ENCODE measurements around the gene AQP9. TPM values are rescaled to one million over a fixed set of nuclear protein-coding genes. Genes with fewer than 3 reads are reported as not detected.
"Not testable (repeated sequence)": the region's sequence is repeated elsewhere in the genome, so short reads cannot be mapped to it uniquely, and the experiment has no call there.

AQP9 gene
- total RNA-seq, 6 donors from 2014 or later = 11.5 to 67.1 (median 25.5) TPM

GRCh38 chr15:58185439-58185838 lies 47.3 kb downstream of the AQP9 start:
- DNase-seq = no peak
- TF ChIP-seq POLR2AphosphoS5 (IDR thresholded peaks at IDR 0.05) (no peak), EP300 (IDR thresholded peaks at IDR 0.05) (no peak), POLR2A (IDR thresholded peaks at IDR 0.05) (no peak), CTCF (IDR thresholded peaks at IDR 0.05) (no peak)

DNA sequence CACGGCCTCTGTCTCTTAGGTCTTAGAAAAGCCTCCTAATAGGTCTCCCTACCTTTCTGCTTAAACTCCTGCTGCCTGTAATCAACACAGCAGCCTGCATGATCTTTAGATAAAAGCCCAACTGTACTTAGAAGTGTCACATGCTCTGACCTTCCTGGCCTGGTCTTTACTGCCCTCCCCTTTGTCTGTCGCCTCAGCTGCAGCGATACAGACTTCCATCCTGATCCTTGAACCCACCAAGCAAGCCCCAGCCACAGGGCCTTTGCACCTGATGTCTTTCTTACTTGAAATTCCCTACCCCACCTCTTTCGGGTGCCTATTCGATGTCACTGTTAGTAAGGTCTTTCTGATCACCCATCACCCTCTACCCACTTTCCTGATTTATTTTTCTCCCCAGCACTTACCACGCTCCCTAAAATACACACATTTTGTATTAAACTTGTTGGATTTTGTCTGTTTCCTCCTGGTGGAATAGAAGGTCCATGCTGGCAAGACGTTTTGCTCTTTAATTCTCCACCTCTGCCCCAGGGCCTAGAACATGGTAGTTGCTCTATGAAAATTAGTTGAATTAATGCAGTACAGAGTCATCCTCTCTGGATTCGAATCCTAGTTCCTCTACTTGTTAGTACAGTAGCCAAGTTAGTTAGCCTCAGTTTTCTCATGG lies 51.1 kb downstream of the AQP9 start:
- ATAC-seq (ENCODE audit: low FRiP score in 2 of 2) = no peak
- TF ChIP-seq EP300 (IDR thresholded peaks at IDR 0.05) (no peak), POLR2AphosphoS5 (IDR thresholded peaks at IDR 0.05) (no peak), CTCF (IDR thresholded peaks at IDR 0.05) (no peak)
- no peaks in the 10 kb centered on the region for H3K36me3 ChIP-seq
- no peaks in the 10 kb centered on the region for H3K4me1 ChIP-seq
- no peak for DNase-seq
- H3K27ac ChIP-seq = no peak overlapping the region
- H3K4me3 ChIP-seq = no peak overlapping the region
- no peaks in the 10 kb centered on the region for H3K9me3 ChIP-seq
- H3K27me3 ChIP-seq = no peaks in the 10 kb centered on the region
- 84% methylated on average over 8 of the region's 8 CpGs for WGBS, 2 donors

More at GRCh38 chr15:58185439-58185838, 47.3 kb downstream of the AQP9 start:
- WGBS, 2 donors = 38 to 50% methylated on average over 1 of the region's 1 CpG
- no peaks in the 10 kb centered on the region for H3K27me3 ChIP-seq
- H3K4me1 ChIP-seq = no peaks in the 10 kb centered on the region
- H3K27ac ChIP-seq = no peak overlapping the region
- H3K36me3 ChIP-seq = no peaks in the 10 kb centered on the region
- H3K4me3 ChIP-seq = no peak overlapping the region
- H3K9me3 ChIP-seq = no peaks in the 10 kb centered on the region
- no peak for ATAC-seq (ENCODE audit: low FRiP score in 2 of 2)

GRCh38 chr15:58190419-58190818 lies 52.2 kb downstream of the AQP9 start:
- no peak overlapping the region for H3K4me3 ChIP-seq
- no peak for TF ChIP-seq EP300 (IDR thresholded peaks at IDR 0.05)
- no peaks in the 10 kb centered on the region for H3K9me3 ChIP-seq
- DNase-seq = no peak
- 81 to 86% methylated on average over 4 of the region's 4 CpGs for WGBS, 2 donors
- no peaks in the 10 kb centered on the region for H3K27me3 ChIP-seq
- H3K36me3 ChIP-seq = no peaks in the 10 kb centered on the region
- H3K4me1 ChIP-seq = no peaks in the 10 kb centered on the region
- ATAC-seq (ENCODE audit: low FRiP score in 2 of 2) = no peak
- no peak overlapping the region for H3K27ac ChIP-seq

DNA sequence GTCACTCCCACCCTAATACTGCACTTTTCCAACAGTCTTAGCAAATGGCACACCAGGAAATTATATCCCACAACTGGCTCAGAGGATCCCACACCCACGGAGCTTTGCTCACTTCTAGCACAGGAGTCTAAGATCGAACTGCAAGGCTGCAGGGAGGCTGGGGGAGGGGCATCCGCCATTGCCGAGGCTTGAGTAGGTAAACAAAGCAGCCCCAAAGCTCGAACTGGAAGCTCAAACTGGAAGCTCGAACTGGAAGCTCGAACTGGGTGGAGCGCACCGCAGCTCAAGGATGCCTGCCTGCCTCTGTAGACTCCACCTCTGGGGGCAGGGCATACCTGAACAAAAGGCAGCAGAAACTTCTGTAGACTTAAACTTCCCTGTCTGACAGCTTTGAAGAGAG lies 55.5 kb downstream of the AQP9 start:
- not testable (repeated sequence) for H3K27ac ChIP-seq; H3K9me3 ChIP-seq; H3K27me3 ChIP-seq; ATAC-seq (ENCODE audit: low FRiP score in 2 of 2); DNase-seq; H3K4me1 ChIP-seq; H3K36me3 ChIP-seq; H3K4me3 ChIP-seq
- 84 to 95% methylated on average over 4 to 9 of the region's 9 CpGs for WGBS, 2 donors

DNA sequence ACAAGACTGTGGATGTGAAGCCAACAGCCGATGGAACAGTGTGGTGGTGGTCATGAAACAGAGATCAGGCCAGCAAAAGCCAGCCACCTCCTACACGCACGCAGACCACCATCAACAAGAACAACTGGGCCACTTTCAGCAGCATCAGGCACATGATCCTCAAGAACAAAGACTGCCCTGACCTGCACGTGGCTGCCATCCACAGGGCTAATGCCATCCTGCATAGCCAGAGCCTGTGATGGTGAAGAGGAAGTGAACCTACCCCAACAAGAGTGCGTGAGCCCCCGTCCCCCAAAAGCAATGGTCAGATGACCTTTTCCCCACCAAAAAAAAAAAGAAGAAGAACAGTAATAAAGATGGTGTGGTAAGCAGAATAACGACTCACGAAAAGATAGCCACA lies 62.6 kb downstream of the AQP9 start:
- Histone ChIP-seq H3K4me1 (no peaks in the 10 kb centered on the region), H3K36me3 (no peaks in the 10 kb centered on the region), H3K9me3 (no peaks in the 10 kb centered on the region), H3K4me3 (no peak overlapping the region), H3K27ac (no peak overlapping the region), H3K27me3 (no peaks in the 10 kb centered on the region)
- ATAC-seq (ENCODE audit: low FRiP score in 2 of 2) (no peak), DNase-seq (no peak)
- TF ChIP-seq CTCF (IDR thresholded peaks at IDR 0.05) (no peak), EP300 (IDR thresholded peaks at IDR 0.05) (no peak), POLR2AphosphoS5 (IDR thresholded peaks at IDR 0.05) (no peak), POLR2A (IDR thresholded peaks at IDR 0.05) (no peak)
- WGBS, 2 donors = 83 to 90% methylated on average over 8 of the region's 8 CpGs

DNA sequence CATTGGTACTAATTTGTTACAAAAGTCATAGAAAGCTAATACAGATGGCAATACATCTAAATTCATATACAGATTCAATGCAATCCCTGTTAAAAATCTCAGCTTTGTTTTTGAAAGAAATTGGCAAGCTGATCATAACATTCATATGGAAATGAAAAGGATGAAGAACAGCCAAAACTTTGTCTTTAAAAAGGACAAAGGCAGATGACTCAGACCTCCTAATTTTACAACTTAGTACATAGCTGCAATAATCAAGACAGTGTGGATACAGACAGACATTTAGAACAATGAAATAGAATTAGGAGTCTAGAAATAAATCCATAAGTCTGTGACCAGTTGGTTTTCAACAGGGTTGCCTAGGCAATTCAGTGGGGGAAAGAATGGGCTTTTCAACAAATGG lies 63.3 kb downstream of the AQP9 start:
- Histone ChIP-seq H3K9me3 (no peaks in the 10 kb centered on the region), H3K4me3 (no peak overlapping the region), H3K36me3 (no peaks in the 10 kb centered on the region), H3K27me3 (no peaks in the 10 kb centered on the region), H3K27ac (no peak overlapping the region), H3K4me1 (no peaks in the 10 kb centered on the region)
- DNase-seq = no peak
- ATAC-seq (ENCODE audit: low FRiP score in 2 of 2) = no peak
- TF ChIP-seq EP300 (IDR thresholded peaks at IDR 0.05) (no peak), POLR2A (IDR thresholded peaks at IDR 0.05) (no peak), CTCF (IDR thresholded peaks at IDR 0.05) (no peak)

Data from upper lobe of left lung (tissue), 6 donors.